ENCODE measurements around the gene WDR89.

The WDR89 gene

DNA sequence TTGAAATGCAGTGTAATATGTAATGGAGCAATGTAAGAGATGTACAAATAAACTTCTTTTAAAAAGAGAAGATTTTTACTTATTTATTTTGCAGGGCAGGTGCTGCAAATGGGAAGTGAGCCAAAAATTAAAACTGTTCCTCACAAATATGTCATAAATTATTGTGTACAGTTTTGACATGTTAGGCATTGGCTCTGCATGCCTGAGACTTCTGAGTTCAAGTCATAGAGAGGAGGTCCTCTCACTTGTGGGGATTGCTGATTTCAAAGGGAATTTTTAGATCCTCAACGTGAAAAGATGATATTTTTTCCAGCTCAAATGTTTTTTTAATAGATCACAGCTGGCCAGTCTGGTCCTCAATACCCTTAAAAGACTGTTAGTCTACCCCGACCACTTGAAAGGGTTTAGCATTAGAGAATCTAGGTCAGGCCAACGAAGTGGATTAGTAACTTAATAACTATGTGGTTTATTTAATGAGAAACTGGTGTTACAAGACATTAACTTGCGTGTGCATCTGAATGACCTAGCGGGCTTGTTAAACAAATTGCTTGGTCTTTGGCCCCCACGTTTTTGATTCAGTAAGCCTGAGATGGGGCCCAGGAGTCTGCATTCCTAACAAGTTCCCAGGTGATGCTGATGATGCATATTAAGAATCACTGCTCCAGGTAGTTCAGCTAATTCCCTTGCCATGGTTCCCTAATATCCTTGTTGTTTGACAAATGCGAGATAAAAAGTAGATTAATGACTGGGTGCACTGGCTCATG, 30.9 kb upstream of the WDR89 start:
- no peaks in the 10 kb centered on the region for H3K27me3 ChIP-seq (replicated peaks; ENCODE audit: control insufficient read depth, insufficient read depth, low read length)
- no peak for DNase-seq (ENCODE audit: extremely low read depth, insufficient read length)
- TF ChIP-seq, protein P1, sequence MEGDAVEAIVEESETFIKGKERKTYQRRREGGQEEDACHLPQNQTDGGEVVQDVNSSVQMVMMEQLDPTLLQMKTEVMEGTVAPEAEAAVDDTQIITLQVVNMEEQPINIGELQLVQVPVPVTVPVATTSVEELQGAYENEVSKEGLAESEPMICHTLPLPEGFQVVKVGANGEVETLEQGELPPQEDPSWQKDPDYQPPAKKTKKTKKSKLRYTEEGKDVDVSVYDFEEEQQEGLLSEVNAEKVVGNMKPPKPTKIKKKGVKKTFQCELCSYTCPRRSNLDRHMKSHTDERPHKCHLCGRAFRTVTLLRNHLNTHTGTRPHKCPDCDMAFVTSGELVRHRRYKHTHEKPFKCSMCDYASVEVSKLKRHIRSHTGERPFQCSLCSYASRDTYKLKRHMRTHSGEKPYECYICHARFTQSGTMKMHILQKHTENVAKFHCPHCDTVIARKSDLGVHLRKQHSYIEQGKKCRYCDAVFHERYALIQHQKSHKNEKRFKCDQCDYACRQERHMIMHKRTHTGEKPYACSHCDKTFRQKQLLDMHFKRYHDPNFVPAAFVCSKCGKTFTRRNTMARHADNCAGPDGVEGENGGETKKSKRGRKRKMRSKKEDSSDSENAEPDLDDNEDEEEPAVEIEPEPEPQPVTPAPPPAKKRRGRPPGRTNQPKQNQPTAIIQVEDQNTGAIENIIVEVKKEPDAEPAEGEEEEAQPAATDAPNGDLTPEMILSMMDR (IDR thresholded peaks at IDR 0.05; ENCODE audit: insufficient read depth, low read length, poor library complexity, severe bottlenecking), result no peak
- H3K4me3 ChIP-seq (replicated peaks; ENCODE audit: low read depth, low read length), result no peak overlapping the region
- no peaks in the 10 kb centered on the region for H3K36me3 ChIP-seq (ENCODE audit: control insufficient read depth, insufficient read depth, low read length)

DNA sequence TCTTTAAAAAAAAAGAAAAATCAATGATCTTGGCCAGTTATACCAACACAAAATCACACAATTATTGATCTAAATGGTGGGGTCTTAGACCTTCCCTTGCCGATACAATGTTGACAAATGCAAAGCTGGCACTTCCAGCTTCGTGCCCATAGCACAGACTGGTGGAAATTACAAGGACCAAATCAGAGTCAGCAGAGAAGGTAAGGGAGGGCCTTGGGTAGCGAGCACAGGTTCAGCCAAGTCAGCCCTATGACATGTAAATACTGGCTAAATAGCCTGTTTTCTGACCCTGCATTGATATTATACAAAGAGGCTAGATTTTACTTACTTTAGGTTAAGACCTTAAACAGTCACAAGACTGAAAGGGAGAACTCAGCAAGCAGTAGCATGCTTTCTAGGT, 30.3 kb upstream of the WDR89 start:
- Histone ChIP-seq H3K36me3 (ENCODE audit: control insufficient read depth, insufficient read depth, low read length) (no peaks in the 10 kb centered on the region), H3K27me3 (replicated peaks; ENCODE audit: control insufficient read depth, insufficient read depth, low read length) (no peaks in the 10 kb centered on the region), H3K4me3 (replicated peaks; ENCODE audit: low read depth, low read length) (no peak overlapping the region)
- TF ChIP-seq, protein P1 (IDR thresholded peaks at IDR 0.05; ENCODE audit: insufficient read depth, low read length, poor library complexity, severe bottlenecking), result no peak
- DNase-seq (ENCODE audit: extremely low read depth, insufficient read length), result no peak

DNA sequence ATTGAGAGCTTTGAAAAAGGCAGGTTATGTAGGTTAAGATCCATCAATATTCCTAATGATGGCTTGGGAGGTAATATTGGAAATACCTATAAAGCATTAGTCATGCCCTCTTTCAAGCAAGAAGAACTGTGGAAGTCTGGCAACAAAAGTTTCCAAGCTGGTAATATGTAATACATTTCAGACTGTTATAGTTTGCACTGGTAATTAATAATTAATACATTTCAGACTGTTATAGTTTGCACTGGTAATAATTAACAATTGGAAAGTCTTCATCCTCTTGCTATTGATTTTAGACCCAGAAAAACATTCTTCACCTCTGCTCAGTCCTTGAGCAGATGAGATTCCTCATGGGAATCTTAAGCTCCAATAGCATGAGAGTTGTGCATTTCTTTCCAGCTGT, 29.0 kb upstream of the WDR89 start:
- no peak for DNase-seq (ENCODE audit: extremely low read depth, insufficient read length)
- no peak overlapping the region for H3K4me3 ChIP-seq (replicated peaks; ENCODE audit: low read depth, low read length)
- TF ChIP-seq, protein P1 (IDR thresholded peaks at IDR 0.05; ENCODE audit: insufficient read depth, low read length, poor library complexity, severe bottlenecking), result no peak

DNA sequence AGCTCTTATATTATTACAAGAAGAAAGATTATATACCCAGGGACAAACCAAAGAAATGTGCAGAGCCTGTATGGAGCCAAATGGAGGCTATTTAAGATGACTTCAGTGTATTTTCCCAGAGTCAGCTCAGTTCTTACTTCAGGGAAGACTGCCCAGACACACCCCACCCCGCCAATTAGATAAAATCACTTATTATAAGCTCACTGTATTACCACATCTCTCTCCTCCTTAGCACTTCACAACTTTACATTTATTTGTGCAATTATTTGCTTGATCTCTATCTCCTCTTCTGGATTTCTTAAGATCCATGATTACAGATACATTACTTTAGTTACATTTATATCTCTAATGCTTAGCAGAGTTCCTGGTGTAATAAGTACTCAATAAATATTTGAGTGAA, 24.7 kb upstream of the WDR89 start:
- TF ChIP-seq, protein P1 (IDR thresholded peaks at IDR 0.05; ENCODE audit: insufficient read depth, low read length, poor library complexity, severe bottlenecking), result no peak
- Histone ChIP-seq H3K27me3 (replicated peaks; ENCODE audit: control insufficient read depth, insufficient read depth, low read length) (no peaks in the 10 kb centered on the region), H3K36me3 (ENCODE audit: control insufficient read depth, insufficient read depth, low read length) (no peaks in the 10 kb centered on the region), H3K4me3 (replicated peaks; ENCODE audit: low read depth, low read length) (no peak overlapping the region)
- DNase-seq (ENCODE audit: extremely low read depth, insufficient read length), result no peak

More for the DNA sequence above, 29.0 kb upstream of the WDR89 start:
- Histone ChIP-seq H3K27me3 (replicated peaks; ENCODE audit: control insufficient read depth, insufficient read depth, low read length) (no peaks in the 10 kb centered on the region), H3K36me3 (ENCODE audit: control insufficient read depth, insufficient read depth, low read length) (no peaks in the 10 kb centered on the region)

DNA sequence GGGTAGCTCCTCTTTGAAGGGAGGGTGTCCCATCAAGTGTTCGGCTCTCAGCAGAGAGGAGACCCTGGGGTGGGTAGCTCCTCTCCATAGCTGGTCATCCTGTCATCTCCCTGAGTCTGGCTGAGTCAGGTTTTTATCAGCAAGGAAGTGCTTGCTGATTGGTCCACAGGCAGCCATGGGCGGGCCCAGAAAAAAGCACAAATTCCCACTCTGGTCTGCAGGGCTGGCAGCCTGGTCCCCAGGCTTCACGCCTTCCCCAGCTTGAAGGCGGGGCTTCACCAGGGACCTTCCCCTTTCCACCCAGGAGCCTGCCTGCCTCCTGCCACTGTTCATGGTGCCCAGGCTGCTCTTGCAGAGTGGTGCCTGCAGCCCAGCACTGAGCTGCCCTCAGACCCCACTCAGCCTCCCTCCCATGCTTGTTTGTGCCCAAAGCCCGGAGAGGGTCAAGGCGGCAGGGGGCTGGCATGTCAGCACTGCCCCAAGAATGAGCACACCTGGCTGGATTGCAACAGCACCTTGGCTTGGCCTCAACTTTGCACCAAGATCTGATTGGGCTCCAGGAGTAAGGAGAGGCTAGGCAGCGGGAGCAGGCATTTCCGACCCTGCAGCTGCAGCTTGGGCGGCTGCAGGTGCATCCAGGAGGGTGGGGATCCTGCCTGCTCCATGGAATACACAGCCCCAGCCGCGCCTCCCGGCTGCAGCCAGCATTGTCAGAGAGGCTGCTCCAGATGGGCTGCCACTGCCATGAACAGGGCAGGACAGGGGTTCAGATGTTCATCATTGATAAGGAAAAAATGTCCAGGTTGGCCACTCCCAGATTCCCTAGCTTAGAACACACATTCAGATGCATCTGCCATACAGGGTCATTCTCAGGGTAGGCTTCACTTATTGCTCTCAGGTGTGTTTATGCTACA, 22.0 kb upstream of the WDR89 start:
- H3K27me3 ChIP-seq (replicated peaks; ENCODE audit: control insufficient read depth, insufficient read depth, low read length), result no peaks in the 10 kb centered on the region
- no peak for DNase-seq (ENCODE audit: extremely low read depth, insufficient read length)
- no peaks in the 10 kb centered on the region for H3K36me3 ChIP-seq (ENCODE audit: control insufficient read depth, insufficient read depth, low read length)
- no peak overlapping the region for H3K4me3 ChIP-seq (replicated peaks; ENCODE audit: low read depth, low read length)
- TF ChIP-seq, protein P1 (IDR thresholded peaks at IDR 0.05; ENCODE audit: insufficient read depth, low read length, poor library complexity, severe bottlenecking), result no peak
